H1 (cell line): Measurements from ENCODE around the gene CAPN11. TPM values are rescaled to one million over a fixed set of nuclear protein-coding genes. Genes with fewer than 3 reads are reported as not detected.

ENCODE experiments used
- BACH1 ChIP-seq: IDR thresholded peaks from 2 replicates; pipeline ENCODE4 v1.6.1; 2012; ENCODE audit warnings: low read length, improper control_type of control experiment
- BCL11A ChIP-seq, 2 experiments: IDR thresholded peaks; one replicate each; pipeline ENCODE4 v1.6.1; 2011; ENCODE audit warnings: low read depth in 2 of 2, low read length in 2 of 2, mild to moderate bottlenecking in 2 of 2
- CHD1 ChIP-seq: IDR thresholded peaks from 2 replicates; pipeline ENCODE4 v1.6.1; 2012; ENCODE audit warnings: low read depth, low read length, improper control_type of control experiment
- CHD2 ChIP-seq: IDR thresholded peaks from 2 replicates; pipeline ENCODE4 v1.6.1; 2012; ENCODE audit warnings: low read length, improper control_type of control experiment
- KDM5A ChIP-seq: fragments of 200-600 bp; IDR thresholded peaks from 2 replicates; pipeline ENCODE4 v1.7.1; 2012; ENCODE audit warnings: mild to moderate bottlenecking, low read length, inconsistent platforms, mixed read lengths
- PHF8 ChIP-seq: fragments of 200-600 bp; sonication (generic); conservative IDR thresholded peaks from 2 replicates; pipeline ENCODE4 v1.7.1; 2012; ENCODE audit warnings: low read depth, mild to moderate bottlenecking, inconsistent platforms, low read length, moderate library complexity
- POLR2AphosphoS5 ChIP-seq: IDR thresholded peaks from 2 replicates; pipeline ENCODE4 v1.6.1; 2011; ENCODE audit warnings: low read depth, low read length
- RXRA ChIP-seq: IDR thresholded peaks from 2 replicates; pipeline ENCODE4 v1.6.1; 2011; ENCODE audit warnings: low read depth, mild to moderate bottlenecking, low read length, moderate library complexity; ENCODE audit not compliant: insufficient read depth
- SP2 ChIP-seq: IDR thresholded peaks from 2 replicates; pipeline ENCODE4 v1.6.1; 2012; ENCODE audit warnings: mild to moderate bottlenecking, low read length, inconsistent platforms
- polyA plus RNA-seq, 7 experiments: library from polyadenylated mRNA; depleted of rRNA in 3 of 7; stranded (reverse) in 5 of 7; unstranded in 2 of 7; fragments of >200 nt in 5 of 7; fragments of 200-250 nt in 2 of 7; gene quantifications; 1 replicate in 5 of 7; 2 replicates in 1 of 7; 4 replicates in 1 of 7; pipeline versions ENCODE4 v1.2.1 to v1.2.3, GENCODE V29; 2011 to 2013; ENCODE audit warnings: missing spikeins in 2 of 7, mixed read lengths in 2 of 7
- total RNA-seq: library from RNA; stranded (reverse); fragmentation: NEBNext Ultra II Directional; extraction: Animal tissue kit (Norgen Biotek cat#: 25700); gene quantifications from 2 replicates; pipeline ENCODE4 v1.2.1, GENCODE V29; 2021
- TF ChIP-seq, protein P1 (sequence below): IDR thresholded peaks from 2 replicates; pipeline ENCODE4 v1.6.1; 2012; ENCODE audit warnings: low read length, inconsistent platforms

The CAPN11 gene
- total and polyA plus RNA-seq, 2 of the 8 experiments (the other 6 are each of a cell fraction or from before 2014, with no cell fraction given), result 0.95 to 0.97 TPM

- TF ChIP-seq, protein P1, sequence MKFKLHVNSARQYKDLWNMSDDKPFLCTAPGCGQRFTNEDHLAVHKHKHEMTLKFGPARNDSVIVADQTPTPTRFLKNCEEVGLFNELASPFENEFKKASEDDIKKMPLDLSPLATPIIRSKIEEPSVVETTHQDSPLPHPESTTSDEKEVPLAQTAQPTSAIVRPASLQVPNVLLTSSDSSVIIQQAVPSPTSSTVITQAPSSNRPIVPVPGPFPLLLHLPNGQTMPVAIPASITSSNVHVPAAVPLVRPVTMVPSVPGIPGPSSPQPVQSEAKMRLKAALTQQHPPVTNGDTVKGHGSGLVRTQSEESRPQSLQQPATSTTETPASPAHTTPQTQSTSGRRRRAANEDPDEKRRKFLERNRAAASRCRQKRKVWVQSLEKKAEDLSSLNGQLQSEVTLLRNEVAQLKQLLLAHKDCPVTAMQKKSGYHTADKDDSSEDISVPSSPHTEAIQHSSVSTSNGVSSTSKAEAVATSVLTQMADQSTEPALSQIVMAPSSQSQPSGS, result no peak
- no peak for TF ChIP-seq CHD1
- TF ChIP-seq POLR2AphosphoS5, result no peak
- TF ChIP-seq PHF8, result no peak
- TF ChIP-seq RXRA, result no peak
- no peak for TF ChIP-seq BCL11A (IDR thresholded peaks at IDR 0.05; ENCODE audit: low read depth in 2 of 2, low read length in 2 of 2)
- no peak for TF ChIP-seq CHD2
- TF ChIP-seq KDM5A, result no peak
- no peak for TF ChIP-seq BACH1
- no peak for TF ChIP-seq SP2
Observed at GRCh38 chr6:44185953-44186634, 27.5 kb downstream of the CAPN11 start (continued).
